CD4-positive, alpha-beta T cell treated with Interleukin-4 for 1 hour (primary cell): Measurements from ENCODE around the gene S100A2.
"Not testable (repeated sequence)": the region's sequence is repeated elsewhere in the genome, so short reads cannot be mapped to it uniquely, and the experiment has no call there.

Source experiments
- DNase-seq, 2 donors: peaks; one replicate each; pipeline ENCODE4 v3.0.0-alpha.2; 2020 to 2022

The S100A2 gene

GRCh38 chr1:153562021-153562420, 3.6 kb downstream of the S100A2 start:
- not testable (repeated sequence) for DNase-seq

GRCh38 chr1:153561466-153561985, 4.1 kb downstream of the S100A2 start:
- no peak for DNase-seq

GRCh38 chr1:153560771-153561465, 4.7 kb downstream of the S100A2 start:
- no peak for DNase-seq

GRCh38 chr1:153560241-153560640, 5.4 kb downstream of the S100A2 start:
- no peak for DNase-seq

GRCh38 chr1:153557877-153558276, 7.8 kb downstream of the S100A2 start:
- DNase-seq, result no peak

- DNase-seq, result no peak
These were observed 9.3 kb downstream of the S100A2 start for GRCh38 chr1:153556348-153556747.

GRCh38 chr1:153553830-153554541, 11.7 kb downstream of the S100A2 start:
- DNase-seq, result no peak

GRCh38 chr1:153553096-153553495, 12.5 kb downstream of the S100A2 start:
- DNase-seq, result no peak

GRCh38 chr1:153552335-153552734, 13.3 kb downstream of the S100A2 start:
- no peak for DNase-seq

- peak in 1 of 2 donors; percentile 24 for DNase-seq
These were observed 14.7 kb downstream of the S100A2 start for GRCh38 chr1:153550827-153551500.

- DNase-seq, result no peak
These were observed 15.3 kb downstream of the S100A2 start for GRCh38 chr1:153550398-153550758.

GRCh38 chr1:153549741-153550397, 15.8 kb downstream of the S100A2 start:
- no peak for DNase-seq

- DNase-seq, result no peak
These were observed 16.6 kb downstream of the S100A2 start, which contains the start of gene S100A3 for GRCh38 chr1:153548722-153549688. Gene S100A3 (minus strand): TSS chr1:153549258. CDS start chr1:153548485, 773 bp downstream.

- no peak for DNase-seq
These were observed 17.8 kb downstream of the S100A2 start for GRCh38 chr1:153547560-153548551.

GRCh38 chr1:153546796-153547559, 18.7 kb downstream of the S100A2 start:
- no peak for DNase-seq

- no peak for DNase-seq
These were observed 19.3 kb downstream of the S100A2 start for GRCh38 chr1:153546371-153546770.

GRCh38 chr1:153545067-153546055, 20.3 kb downstream of the S100A2 start, which contains the start of gene S100A4:
Gene S100A4 (minus strand): TSS chr1:153545806. CDS start chr1:153544794, 1,012 bp downstream.
- peak; percentile 83 to 90 for DNase-seq

- DNase-seq, result no peak
These were observed 21.1 kb downstream of the S100A2 start for GRCh38 chr1:153544453-153545066.
